B cell (primary cell): ENCODE measurements around the gene APOA5.

ENCODE experiments used
- CTCF ChIP-seq: fragments of 200-600 bp; IDR thresholded peaks from one replicate; pipeline ENCODE4 v1.8.0; 2022; ENCODE audit warnings: antibody characterized with exemption, mild to moderate bottlenecking
- EZH2 ChIP-seq: IDR thresholded peaks from 2 replicates; pipeline ENCODE4 v1.6.1; 2012; ENCODE audit warnings: borderline replicate concordance, low read depth, mild to moderate bottlenecking, moderate library complexity, low read length; ENCODE audit not compliant: insufficient read depth, poor library complexity, severe bottlenecking

GRCh38 chr11:116800610-116801009 is 8.9 kb upstream of the APOA5 start:
- TF ChIP-seq CTCF (no peak), EZH2 (no peak)
